H1 (cell line): ENCODE measurements around the gene NUTM1. TPM values are rescaled to one million over a fixed set of nuclear protein-coding genes. Genes with fewer than 3 reads are reported as not detected.
"Not testable (repeated sequence)": the region's sequence is repeated elsewhere in the genome, so short reads cannot be mapped to it uniquely, and the experiment has no call there.

Experiments used
- CTCF ChIA-PET: fragments of 300-600 bp; sonication (Branson Sonifier 250); formaldehyde crosslinking; loops from one replicate; lab custom pipeline; 2021; ENCODE audit not compliant: partially characterized antibody; lab: Charles Lee
- POLR2A ChIA-PET: fragments of 300-600 bp; sonication (Branson Sonifier 250); formaldehyde crosslinking; loops from one replicate; lab custom pipeline; 2021; ENCODE audit warnings: inconsistent platforms; ENCODE audit not compliant: partially characterized antibody; lab: Charles Lee
- DNase-seq, 2 experiments: peaks; one replicate each; pipeline versions ENCODE4 v3.0.0 to v3.0.0-alpha.2; 2010 to 2022; ENCODE audit warnings: low spot score in 2 of 2, low read depth in 1 of 2, mixed read lengths in 1 of 2
- FAIRE-seq: peaks from 2 replicates; lab custom pipeline; 2011; peaks lifted over from hg19 to GRCh38; lab: Jason Lieb, UNC
- H2AFZ ChIP-seq: 2 replicates; pipeline ENCODE4 v1.8.1; 2012; ENCODE audit warnings: low read length, inconsistent platforms
- H2AK5ac ChIP-seq: 2 replicates; pipeline ENCODE4 v1.6.1; 2013; ENCODE audit warnings: low read depth, low read length
- H2BK120ac ChIP-seq: replicated peaks from 2 replicates; pipeline ENCODE3; 2013; ENCODE audit warnings: low read depth, low read length, inconsistent platforms
- H2BK12ac ChIP-seq: 2 replicates; pipeline ENCODE4 v1.6.1; 2013; ENCODE audit warnings: low read depth, low read length
- H2BK15ac ChIP-seq: 2 replicates; pipeline ENCODE4 v1.6.1; 2013; ENCODE audit warnings: low read length
- H2BK20ac ChIP-seq: 2 replicates; pipeline ENCODE4 v1.6.1; 2013; ENCODE audit warnings: low read length
- H2BK5ac ChIP-seq: 2 replicates; pipeline ENCODE4 v1.6.1; 2013; ENCODE audit warnings: low read depth, low read length
- H3K14ac ChIP-seq: 2 replicates; pipeline ENCODE4 v1.6.1; 2013; ENCODE audit warnings: inconsistent platforms; ENCODE audit not compliant: insufficient read length
- H3K18ac ChIP-seq: 2 replicates; pipeline ENCODE4 v1.6.1; 2013; ENCODE audit warnings: low read length; ENCODE audit errors: extremely low read depth
- H3K23ac ChIP-seq: 2 replicates; pipeline ENCODE4 v1.6.1; 2013; ENCODE audit warnings: inconsistent platforms; ENCODE audit not compliant: insufficient read length
- H3K23me2 ChIP-seq: 2 replicates; pipeline ENCODE4 v1.6.1; 2013; ENCODE audit warnings: low read depth, low read length
- H3K27ac ChIP-seq: 2 replicates; pipeline ENCODE4 v1.6.1; 2011; ENCODE audit warnings: low read depth, low read length, inconsistent platforms
- H3K27me3 ChIP-seq, 4 experiments: replicated peaks in 1 of 4; 1 replicate in 1 of 4; 2 replicates in 3 of 4; pipeline versions ENCODE4 v1.6.1 to v1.8.1; 2011 to 2013; ENCODE audit warnings: low read length in 3 of 4, mild to moderate bottlenecking in 3 of 4, inconsistent platforms in 2 of 4, mixed read lengths in 2 of 4, moderate library complexity in 1 of 4; ENCODE audit not compliant: control insufficient read depth in 3 of 4, insufficient read depth in 3 of 4; ENCODE audit errors: extremely low read depth in 1 of 4
- H3K36me3 ChIP-seq, 4 experiments: 2 replicates each; pipeline versions ENCODE4 v1.6.1 to v1.8.1; 2011 to 2013; ENCODE audit warnings: mild to moderate bottlenecking in 4 of 4, low read length in 3 of 4, moderate library complexity in 2 of 4, control low read depth in 1 of 4, inconsistent platforms in 1 of 4; ENCODE audit not compliant: insufficient read depth in 4 of 4, control insufficient read depth in 2 of 4
- H3K4ac ChIP-seq: replicated peaks from 2 replicates; pipeline ENCODE3; 2013; ENCODE audit warnings: low read length, low read depth, mixed read lengths, inconsistent platforms; ENCODE audit not compliant: insufficient read length
- H3K4me1 ChIP-seq, 4 experiments: replicated peaks in 1 of 4; 1 replicate in 1 of 4; 2 replicates in 3 of 4; pipeline versions ENCODE4 v1.6.1 to v1.8.1; 2011 to 2013; ENCODE audit warnings: low read length in 3 of 4, inconsistent platforms in 2 of 4, mixed read lengths in 1 of 4; ENCODE audit not compliant: insufficient read depth in 4 of 4, control insufficient read depth in 3 of 4
- H3K4me2 ChIP-seq, 2 experiments: 2 replicates each; pipeline versions ENCODE4 v1.6.1 to v1.8.1; 2011 to 2013; ENCODE audit warnings: low read depth in 2 of 2, low read length in 2 of 2, control low read depth in 1 of 2, inconsistent platforms in 1 of 2, mild to moderate bottlenecking in 1 of 2; ENCODE audit not compliant: insufficient read depth in 1 of 2
- H3K4me3 ChIP-seq, 4 experiments: fragments of 200-600, 300-600 bp in 1 of 4; sonication (generic), shearing (Covaris generic), sonication (Bioruptor Twin) in 1 of 4; 2 replicates each; pipeline versions ENCODE4 v1.5.1 to v1.8.1; 2011 to 2016; ENCODE audit warnings: low read length in 4 of 4, low read depth in 3 of 4, control low read depth in 2 of 4, inconsistent platforms in 2 of 4, mild to moderate bottlenecking in 2 of 4, mixed read lengths in 1 of 4, moderate library complexity in 1 of 4; ENCODE audit not compliant: insufficient read depth in 2 of 4; ENCODE audit errors: extremely low read depth in 1 of 4
- H3K56ac ChIP-seq: replicated peaks from 2 replicates; pipeline ENCODE3; 2013; ENCODE audit warnings: low read depth, mild to moderate bottlenecking, mixed read lengths, low read length, inconsistent platforms; ENCODE audit not compliant: insufficient read length
- H3K79me1 ChIP-seq: 2 replicates; pipeline ENCODE4 v1.6.1; 2013; ENCODE audit warnings: low read depth, low read length, control low read depth
- H3K79me2 ChIP-seq, 2 experiments: 2 replicates each; pipeline versions ENCODE4 v1.6.1 to v1.8.1; 2012 to 2013; ENCODE audit warnings: low read length in 2 of 2, mild to moderate bottlenecking in 2 of 2, inconsistent platforms in 1 of 2; ENCODE audit not compliant: insufficient read depth in 2 of 2, control insufficient read depth in 1 of 2
- H3K9ac ChIP-seq, 4 experiments: replicated peaks in 1 of 4; 1 replicate in 1 of 4; 2 replicates in 3 of 4; pipeline versions ENCODE4 v1.6.1 to v1.8.1; 2011 to 2013; ENCODE audit warnings: low read depth in 3 of 4, low read length in 3 of 4, control low read depth in 2 of 4, mild to moderate bottlenecking in 2 of 4, moderate library complexity in 2 of 4, inconsistent platforms in 1 of 4; ENCODE audit errors: extremely low read depth in 1 of 4
- H3K9me3 ChIP-seq, 2 experiments: 2 replicates each; pipeline versions ENCODE4 v1.6.1 to v1.8.1; 2012 to 2013; ENCODE audit warnings: mild to moderate bottlenecking in 2 of 2, moderate library complexity in 2 of 2, control low read depth in 1 of 2, inconsistent platforms in 1 of 2, low read depth in 1 of 2, low read length in 1 of 2, mixed read lengths in 1 of 2; ENCODE audit not compliant: insufficient read depth in 2 of 2
- H4K20me1 ChIP-seq, 2 experiments: replicated peaks in 1 of 2; 2 replicates each; pipeline versions ENCODE3 to v1.8.1; 2011 to 2013; ENCODE audit warnings: inconsistent platforms in 2 of 2, low read length in 2 of 2, mild to moderate bottlenecking in 1 of 2; ENCODE audit not compliant: insufficient read depth in 2 of 2, control insufficient read depth in 1 of 2
- H4K5ac ChIP-seq: 2 replicates; pipeline ENCODE4 v1.6.1; 2013; ENCODE audit warnings: low read length, low read depth, mixed read lengths, inconsistent platforms; ENCODE audit not compliant: insufficient read length
- H4K8ac ChIP-seq: 2 replicates; pipeline ENCODE4 v1.8.0; 2013; ENCODE audit warnings: mild to moderate bottlenecking, moderate library complexity, low read length, inconsistent platforms; ENCODE audit not compliant: insufficient read depth; ENCODE audit errors: extremely low read depth
- H4K91ac ChIP-seq: replicated peaks from 2 replicates; pipeline ENCODE3; 2013; ENCODE audit warnings: low read length, mixed read lengths, inconsistent platforms; ENCODE audit not compliant: insufficient read length
- WGBS, 2 experiments: shearing (Covaris generic) in 1 of 2; methylation state at CpG; one replicate each; pipeline versions ENCODE4 v1.1.6 to v1.1.7; 2013 to 2015; ENCODE audit warnings: low lambda C conversion rate in 2 of 2, mixed read lengths in 2 of 2, inconsistent platforms in 1 of 2, low coverage in 1 of 2, missing lambda C conversion rate in 1 of 2; ENCODE audit not compliant: insufficient replicate concordance in 2 of 2, insufficient coverage in 1 of 2, insufficient read length in 1 of 2; ENCODE audit errors: extremely low coverage in 1 of 2, missing lambda C conversion rate in 1 of 2; 5-methylcytosine and 5-hydroxymethylcytosine counted together
- polyA plus RNA-seq, 7 experiments: library from polyadenylated mRNA; depleted of rRNA in 3 of 7; stranded (reverse) in 5 of 7; unstranded in 2 of 7; fragments of >200 nt in 5 of 7; fragments of 200-250 nt in 2 of 7; gene quantifications; 1 replicate in 5 of 7; 2 replicates in 1 of 7; 4 replicates in 1 of 7; pipeline versions ENCODE4 v1.2.1 to v1.2.3, GENCODE V29; 2011 to 2013; ENCODE audit warnings: missing spikeins in 2 of 7, mixed read lengths in 2 of 7
- total RNA-seq: library from RNA; stranded (reverse); fragmentation: NEBNext Ultra II Directional; extraction: Animal tissue kit (Norgen Biotek cat#: 25700); gene quantifications from 2 replicates; pipeline ENCODE4 v1.2.1, GENCODE V29; 2021

NUTM1 gene
- total and polyA plus RNA-seq, 2 of the 8 experiments (the other 6 are each of a cell fraction or from before 2014, with no cell fraction given): 0.39 to 0.60 TPM

DNA sequence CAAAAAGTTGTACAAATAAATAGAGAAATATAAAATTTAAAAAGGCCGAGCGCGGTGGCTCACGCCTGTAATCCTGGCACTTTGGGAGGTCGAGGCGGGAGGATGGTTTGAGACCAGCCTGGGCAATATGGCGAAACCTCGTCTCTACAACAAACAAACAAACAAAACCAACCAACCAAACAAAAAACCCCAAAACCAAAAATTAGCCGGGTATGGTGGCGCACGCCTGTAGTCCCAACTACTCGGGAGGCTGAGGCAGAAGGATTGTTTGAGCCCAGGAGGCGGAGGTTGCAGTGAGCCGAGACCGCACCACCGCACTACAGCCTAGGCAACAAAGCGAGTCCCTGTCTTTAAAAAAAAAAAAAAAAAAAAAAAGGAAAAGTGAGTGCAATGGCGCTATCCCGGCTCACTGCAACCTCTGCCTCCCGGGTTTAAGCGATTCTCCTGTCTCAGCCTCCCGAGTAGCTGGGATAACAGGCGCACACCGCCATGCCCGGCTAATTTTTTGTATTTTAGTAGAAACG is 840 bp upstream of the NUTM1 start:
- POLR2A ChIA-PET: interaction anchor here (0.8 to 1.9 kb wide), 6 partner anchors 8 to 25 kb away, joined by 3 to 17 read pairs (median 4); partner anchors contain the start of gene LPCAT4
- not testable (repeated sequence) for H2BK20ac ChIP-seq

More for the DNA sequence above, 840 bp upstream of the NUTM1 start:
- not testable (repeated sequence) for H3K4ac ChIP-seq, H3K18ac ChIP-seq, FAIRE-seq, H2AK5ac ChIP-seq, H3K27ac ChIP-seq, H3K23ac ChIP-seq, H2BK5ac ChIP-seq, H4K5ac ChIP-seq, H3K23me2 ChIP-seq, H3K27me3 ChIP-seq, H3K9me3 ChIP-seq, H4K20me1 ChIP-seq, H4K91ac ChIP-seq, H2BK15ac ChIP-seq, H2AFZ ChIP-seq, H3K79me1 ChIP-seq, H3K14ac ChIP-seq, DNase-seq, H2BK12ac ChIP-seq, H2BK120ac ChIP-seq, H3K56ac ChIP-seq
- Histone ChIP-seq H3K4me1 (peaks cover 4 to 11% (median 8%) of the 10 kb centered on the region in 4 experiments; a peak in 6 of 7 replicates), H3K79me2 (peaks cover 0 to 20% of the 10 kb centered on the region in 2 experiments; a peak in 3 of 4 replicates), H4K8ac (peak overlapping the region; percentile 86), H3K36me3 (peaks cover 2 to 13% (median 6%) of the 10 kb centered on the region in 4 experiments; a peak in 5 of 8 replicates), H3K4me2 (peak overlapping the region; percentile 20 to 73), H3K9ac (peak overlapping the region in 3 of 4 experiments; percentile 81 to 93 (median 85); a peak in 6 of 7 replicates), H3K4me3 (peak overlapping the region; percentile 86 to 94 (median 92))
- 38% methylated on average over 26 of the region's 26 CpGs; no CpG with 5 or more reads in 1 of the 2 experiments for WGBS, 2 experiments
- CTCF ChIA-PET: interaction anchor here (0.6 to 3.4 kb wide), 7 partner anchors 11 to 512 kb away, joined by 3 to 34 read pairs (median 6); partner anchors contain the start of gene LPCAT4
